HG03025 (cell line): ENCODE measurements around the gene NDUFC2.
"Not testable (repeated sequence)": the region's sequence is repeated elsewhere in the genome, so short reads cannot be mapped to it uniquely, and the experiment has no call there.

Experiments
- ATAC-seq: cut with Tn5 transposase; IDR thresholded peaks from one replicate; pipeline ENCODE4 v1.9.1; 2021; ENCODE audit warnings: mild to moderate bottlenecking, moderate library complexity; ENCODE audit not compliant: unreplicated experiment, low FRiP score

The NDUFC2 gene

GRCh38 chr11:78032090-78032489 lies 47.6 kb downstream of the NDUFC2 start:
- no peak for ATAC-seq

- ATAC-seq, result no peak
These were observed 48.0 kb downstream of the NDUFC2 start for GRCh38 chr11:78031629-78032028.

DNA sequence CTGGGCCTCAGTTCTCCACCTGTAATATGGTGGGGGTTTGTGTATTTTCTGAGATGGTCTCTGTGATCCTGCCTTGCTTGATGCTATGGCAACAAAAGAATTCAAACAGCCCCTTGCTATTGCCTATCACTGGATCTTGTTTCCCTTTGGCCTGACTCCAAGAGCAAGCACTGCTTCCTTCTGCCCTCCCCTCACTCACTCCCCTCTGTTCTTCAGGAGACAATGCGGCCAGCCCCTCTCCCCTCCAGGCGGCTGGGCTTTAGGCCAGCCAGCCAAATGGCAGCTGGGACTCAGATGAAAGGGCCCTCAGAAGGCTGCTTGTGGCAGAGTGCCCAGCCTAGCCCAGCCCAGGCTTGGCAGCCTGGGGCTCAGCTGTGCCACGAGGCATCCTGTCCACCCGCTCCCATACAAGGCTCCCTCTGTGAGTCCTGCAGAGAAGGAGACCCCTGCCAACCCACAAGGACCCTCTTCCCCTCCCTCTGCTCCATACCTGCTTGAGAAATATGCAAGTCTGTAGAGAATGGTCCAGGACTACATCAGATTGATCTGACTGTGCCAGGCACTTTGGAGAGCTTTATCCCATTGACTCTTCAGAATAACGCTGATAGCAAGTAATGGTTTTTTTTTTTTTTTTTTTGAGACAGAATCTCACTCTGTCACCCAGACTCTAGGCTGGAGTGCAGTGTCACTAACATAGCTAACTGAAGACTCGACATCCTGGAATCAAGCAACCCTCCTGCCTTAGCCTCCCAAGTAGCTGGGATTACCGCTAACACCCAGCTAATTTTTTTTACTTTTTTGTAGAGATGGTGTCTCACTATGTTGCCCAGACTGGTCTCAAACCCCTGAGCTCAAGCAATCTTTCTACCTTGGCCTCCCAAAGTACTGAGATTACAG lies 49.0 kb downstream of the NDUFC2 start:
- ATAC-seq, result no peak

DNA sequence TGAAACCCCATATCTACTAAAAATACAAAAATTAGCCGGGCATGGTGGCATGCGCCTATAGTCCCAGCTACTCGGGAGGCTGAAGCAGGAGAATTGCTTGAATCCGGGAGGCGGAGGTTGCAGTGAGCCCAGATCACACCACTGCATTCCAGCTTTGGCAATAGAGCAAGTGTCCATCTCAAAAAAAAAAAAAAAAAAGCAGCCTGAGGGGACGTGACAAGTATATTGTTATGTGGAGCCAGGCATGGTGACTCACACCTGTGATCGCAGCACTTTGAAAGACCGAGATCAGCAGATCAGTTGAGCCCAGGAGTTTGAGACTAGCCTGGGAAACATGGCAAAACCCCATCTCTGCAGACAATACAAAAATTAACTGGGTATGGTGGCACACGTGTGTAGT lies 51.2 kb downstream of the NDUFC2 start:
- ATAC-seq, result not testable (repeated sequence)

GRCh38 chr11:78027759-78028158 lies 51.9 kb downstream of the NDUFC2 start:
- no peak for ATAC-seq

- no peak for ATAC-seq
These were observed 54.3 kb downstream of the NDUFC2 start for GRCh38 chr11:78025378-78025777.

DNA sequence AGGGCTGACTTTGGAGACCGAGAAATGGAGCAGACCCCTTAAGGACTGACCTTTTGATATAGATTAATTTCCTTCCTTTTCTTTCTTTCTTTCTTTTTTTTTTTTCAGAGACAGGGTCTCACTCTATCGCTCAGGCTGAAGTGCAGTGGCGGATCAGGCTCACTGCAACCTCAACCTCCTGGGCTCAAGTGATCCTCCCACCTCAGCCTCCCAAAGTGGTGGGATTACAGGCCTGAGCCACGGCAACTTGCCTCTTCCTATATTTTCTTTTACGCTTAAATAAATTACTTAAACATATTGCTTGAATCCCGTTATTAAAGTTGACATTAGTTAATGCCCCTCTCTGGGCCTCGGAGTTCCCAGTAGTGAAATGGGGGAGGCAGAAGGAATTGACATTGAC lies 56.2 kb downstream of the NDUFC2 start:
- ATAC-seq, result no peak

GRCh38 chr11:78022397-78023396 lies 57.0 kb downstream of the NDUFC2 start, which contains the start of gene KCTD14:
KCTD14 (minus strand) TSS chr11:78023276; CDS start chr11:78023249, 27 bp downstream.
- ATAC-seq, result no peak

DNA sequence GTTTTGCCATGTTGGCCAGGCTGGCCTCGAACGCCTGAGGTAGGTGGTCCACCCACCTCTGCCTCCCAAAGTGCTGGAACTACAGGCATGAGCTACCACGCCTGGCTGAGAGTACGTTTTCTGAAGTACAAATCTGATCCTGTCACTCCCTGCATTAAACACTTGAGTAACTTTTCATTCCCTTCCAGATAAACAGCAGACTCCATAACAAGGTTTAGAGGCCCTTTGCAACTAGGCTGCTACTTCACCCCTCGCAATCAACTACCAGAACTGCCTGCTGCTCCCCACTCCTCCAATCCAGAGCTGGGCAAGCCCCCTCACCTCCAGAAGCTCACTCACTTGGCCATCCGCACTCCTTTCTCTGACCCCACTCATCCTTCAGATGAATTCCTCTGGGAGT lies 58.1 kb downstream of the NDUFC2 start:
- no peak for ATAC-seq

- no peak for ATAC-seq
These were observed 59.4 kb downstream of the NDUFC2 start for GRCh38 chr11:78020246-78020645.

GRCh38 chr11:78019808-78020207 lies 59.9 kb downstream of the NDUFC2 start:
- no peak for ATAC-seq
